ENCODE measurements around the gene ELF2.
A peak's percentile ranks its signal among the peaks of the same experiment; 100 is the strongest.

Gene ELF2

GRCh38 chr4:139017861-139018260, 159.2 kb downstream of the ELF2 start:
- Histone ChIP-seq H3K4me1 (ENCODE audit: insufficient read depth, low read length) (peaks cover 47% of the 10 kb centered on the region), H3K9me3 (ENCODE audit: insufficient read depth, low read length, severe bottlenecking) (no peaks in the 10 kb centered on the region), H3K4me3 (ENCODE audit: low read depth in 1 of 2, low read length in 2 of 2) (peak overlapping the region in 1 of 2 experiments; percentile 22; a peak in 1 of 4 replicates), H3K4me2 (ENCODE audit: insufficient read depth, low read length) (peak overlapping the region; percentile 76), H2AFZ (ENCODE audit: low read depth, low read length) (no peak overlapping the region), H3K79me2 (ENCODE audit: insufficient read depth, low read length) (peaks cover 68% of the 10 kb centered on the region), H4K20me1 (ENCODE audit: insufficient read depth, low read length) (peaks cover 34% of the 10 kb centered on the region; the same call in 1 of the 2 replicates), H3K27me3 (ENCODE audit: insufficient read depth, low read length, poor library complexity) (no peaks in the 10 kb centered on the region), H3K36me3 (ENCODE audit: insufficient read depth, low read length) (peaks cover 8% of the 10 kb centered on the region; the same call in 1 of the 2 replicates), H3K9ac (ENCODE audit: low read depth, low read length) (no peak overlapping the region), H3K27ac (ENCODE audit: low read length) (no peak overlapping the region)
- no peak for DNase-seq
- no peak for ATAC-seq (ENCODE audit: insufficient read depth, low read depth)
- TF ChIP-seq EZH2 (IDR thresholded peaks at IDR 0.05; ENCODE audit: borderline replicate concordance, low read depth, low read length, severe bottlenecking) (no peak), CTCF (IDR thresholded peaks at IDR 0.05; ENCODE audit: borderline replicate concordance, extremely low read depth, low read length, poor library complexity, severe bottlenecking) (no peak)

GRCh38 chr4:139015948-139016471, 161.0 kb downstream of the ELF2 start:
- peaks cover 47% of the 10 kb centered on the region for H3K4me1 ChIP-seq (ENCODE audit: insufficient read depth, low read length)
- H3K27ac ChIP-seq (ENCODE audit: low read length): peak overlapping the region; percentile 78
- DNase-seq (peak; percentile 50), ATAC-seq (ENCODE audit: insufficient read depth, low read depth) (no peak)
- H3K4me3 ChIP-seq (ENCODE audit: low read depth in 1 of 2, low read length in 2 of 2): peak overlapping the region; percentile 66 to 82; a peak in 3 of 4 replicates
- H3K9ac ChIP-seq (ENCODE audit: low read depth, low read length): peak overlapping the region; percentile 80
- H2AFZ ChIP-seq (ENCODE audit: low read depth, low read length): peak overlapping the region; percentile 84
- H3K4me2 ChIP-seq (ENCODE audit: insufficient read depth, low read length): peak overlapping the region; percentile 76
- H3K9me3 ChIP-seq (ENCODE audit: insufficient read depth, low read length, severe bottlenecking): no peaks in the 10 kb centered on the region
- TF ChIP-seq CTCF (IDR thresholded peaks at IDR 0.05; ENCODE audit: borderline replicate concordance, extremely low read depth, low read length, poor library complexity, severe bottlenecking) (no peak), EZH2 (IDR thresholded peaks at IDR 0.05; ENCODE audit: borderline replicate concordance, low read depth, low read length, severe bottlenecking) (no peak)
- H3K79me2 ChIP-seq (ENCODE audit: insufficient read depth, low read length): peaks cover 52% of the 10 kb centered on the region
- H4K20me1 ChIP-seq (ENCODE audit: insufficient read depth, low read length): peaks cover 23% of the 10 kb centered on the region; the same call in 1 of the 2 replicates
- H3K36me3 ChIP-seq (ENCODE audit: insufficient read depth, low read length): peaks cover 8% of the 10 kb centered on the region; the same call in 1 of the 2 replicates
- H3K27me3 ChIP-seq (ENCODE audit: insufficient read depth, low read length, poor library complexity): no peaks in the 10 kb centered on the region

GRCh38 chr4:139015269-139015947, 161.6 kb downstream of the ELF2 start, which contains the start of gene NOCT:
NOCT (plus strand) TSS chr4:139015781; CDS start chr4:139015982, 201 bp downstream.
- peaks cover 47% of the 10 kb centered on the region for H3K4me1 ChIP-seq (ENCODE audit: insufficient read depth, low read length)

More at GRCh38 chr4:139015269-139015947, 161.6 kb downstream of the ELF2 start, which contains the start of gene NOCT:
- H2AFZ ChIP-seq (ENCODE audit: low read depth, low read length): peak within 1 kb of the TSS; percentile 84
- peaks cover 2% of the 10 kb centered on the region; the same call in 1 of the 2 replicates for H3K36me3 ChIP-seq (ENCODE audit: insufficient read depth, low read length)
- H3K9ac ChIP-seq (ENCODE audit: low read depth, low read length): peak within 1 kb of the TSS; percentile 80
- peak within 1 kb of the TSS; percentile 66 to 82; a peak in 3 of 4 replicates for H3K4me3 ChIP-seq (ENCODE audit: low read depth in 1 of 2, low read length in 2 of 2)
- peaks cover 17% of the 10 kb centered on the region; the same call in 1 of the 2 replicates for H4K20me1 ChIP-seq (ENCODE audit: insufficient read depth, low read length)
- H3K27ac ChIP-seq (ENCODE audit: low read length): peak within 1 kb of the TSS; percentile 78
- no peaks in the 10 kb centered on the region for H3K27me3 ChIP-seq (ENCODE audit: insufficient read depth, low read length, poor library complexity)
- H3K4me2 ChIP-seq (ENCODE audit: insufficient read depth, low read length): peak within 1 kb of the TSS; percentile 76
- H3K79me2 ChIP-seq (ENCODE audit: insufficient read depth, low read length): peaks cover 46% of the 10 kb centered on the region
- ATAC-seq (ENCODE audit: insufficient read depth, low read depth): peak; percentile 93
- no peaks in the 10 kb centered on the region for H3K9me3 ChIP-seq (ENCODE audit: insufficient read depth, low read length, severe bottlenecking)
- DNase-seq: peak; percentile 88
- TF ChIP-seq EZH2 (IDR thresholded peaks at IDR 0.05; ENCODE audit: borderline replicate concordance, low read depth, low read length, severe bottlenecking): no peak
- peak; percentile 23 for TF ChIP-seq CTCF (IDR thresholded peaks at IDR 0.05; ENCODE audit: borderline replicate concordance, extremely low read depth, low read length, poor library complexity, severe bottlenecking)

All from DND-41 (cell line).